HG03521 (cell line): Measurements from ENCODE around the gene LRMDA.
"Not testable (repeated sequence)": the region's sequence is repeated elsewhere in the genome, so short reads cannot be mapped to it uniquely, and the experiment has no call there.

Experiments
- ATAC-seq: cut with Tn5 transposase; IDR thresholded peaks from one replicate; pipeline ENCODE4 v1.9.1; 2021; ENCODE audit warnings: mild to moderate bottlenecking, moderate library complexity; ENCODE audit not compliant: unreplicated experiment

LRMDA gene

DNA sequence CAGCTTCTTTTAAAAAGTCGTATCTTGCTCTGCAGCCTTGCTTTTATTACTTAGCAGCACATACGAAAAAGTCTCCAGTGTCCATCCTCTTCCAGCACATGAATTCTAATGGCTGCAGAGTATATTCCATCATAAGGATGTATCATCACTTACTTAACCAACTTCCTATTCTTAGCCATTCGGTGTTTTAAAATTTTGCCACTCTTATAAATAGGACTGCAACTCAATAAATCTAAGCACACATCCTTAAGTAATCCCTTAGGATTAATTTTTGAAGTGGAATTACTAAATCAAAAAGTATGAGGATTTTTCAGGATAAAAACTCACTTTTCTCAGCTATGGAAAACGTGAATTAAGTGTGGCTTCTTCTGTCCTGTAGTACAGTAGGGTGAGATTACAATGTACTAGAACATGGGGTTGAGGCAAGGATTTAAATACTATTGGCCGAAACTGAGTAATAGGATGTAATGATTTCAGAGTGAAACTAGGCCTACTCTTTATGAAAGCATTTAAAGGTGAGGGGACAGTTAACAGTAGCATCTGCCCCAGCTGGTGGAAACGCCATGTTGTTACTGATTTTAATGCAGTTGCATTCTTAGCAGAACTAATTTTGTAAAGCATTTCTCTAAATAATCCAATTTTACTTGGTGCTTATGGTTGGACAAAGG is 1035.5 kb downstream of the LRMDA start:
- no peak for ATAC-seq

DNA sequence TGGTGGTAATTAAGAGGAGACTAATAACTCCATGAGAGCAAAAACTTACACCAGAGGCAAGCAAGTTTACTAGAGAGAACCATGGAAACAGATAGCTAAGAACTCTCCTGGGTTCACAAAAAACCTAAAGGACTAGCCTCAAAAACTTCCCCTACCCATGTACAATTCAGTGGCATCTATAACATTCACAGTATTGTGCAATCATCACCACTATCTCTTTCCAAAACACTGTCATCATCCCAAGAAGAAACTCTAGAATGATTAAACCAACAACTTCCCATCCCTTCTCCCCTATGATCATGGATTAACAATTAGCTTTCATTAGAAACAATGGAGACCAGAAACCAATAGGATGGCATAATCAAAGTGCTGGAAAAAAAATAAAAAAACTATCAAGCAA is 1038.3 kb downstream of the LRMDA start:
- ATAC-seq = no peak

GRCh38 chr10:76479103-76479790 is 1047.8 kb downstream of the LRMDA start:
- ATAC-seq = no peak

DNA sequence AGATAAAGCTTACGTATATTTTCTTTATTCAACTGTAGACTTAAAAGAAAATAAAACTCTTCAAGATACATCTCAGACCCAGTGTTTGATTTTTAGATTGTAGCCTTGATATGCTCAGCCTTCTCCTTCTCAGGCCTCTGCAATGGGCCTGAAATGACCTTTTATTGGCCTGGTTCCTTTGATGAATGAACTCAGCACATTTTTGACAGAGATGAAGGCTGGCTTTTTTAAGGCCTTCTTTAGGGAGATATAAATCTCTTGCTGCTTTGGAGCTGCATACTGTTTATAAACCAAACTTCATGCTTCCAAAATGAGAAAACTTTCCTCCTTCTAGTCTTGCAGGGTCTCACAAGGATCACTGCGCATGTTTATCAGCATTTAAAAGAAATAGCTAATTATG is 1049.8 kb downstream of the LRMDA start:
- ATAC-seq = no peak

DNA sequence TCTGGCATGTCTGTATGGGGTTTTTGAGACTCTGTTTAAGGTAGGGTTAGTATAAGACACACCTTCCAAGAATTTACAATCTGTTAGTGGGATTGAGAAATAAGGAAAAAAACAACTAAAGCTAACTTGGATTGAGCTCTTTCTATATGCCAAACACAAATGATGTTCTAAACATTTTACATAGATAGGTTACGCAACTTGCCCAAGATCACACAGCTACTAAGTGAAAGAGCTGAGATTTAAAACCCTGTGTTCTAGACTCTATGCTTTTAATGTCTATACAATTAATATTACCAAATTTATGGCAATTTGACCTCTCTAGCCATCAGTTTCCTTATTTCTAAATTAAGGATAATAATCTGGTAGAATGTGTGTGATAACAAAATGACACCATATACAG is 1056.2 kb downstream of the LRMDA start:
- ATAC-seq = no peak

- ATAC-seq = no peak
Observed at GRCh38 chr10:76488602-76489001, 1057.2 kb downstream of the LRMDA start.

GRCh38 chr10:76491216-76491615 is 1059.8 kb downstream of the LRMDA start:
- ATAC-seq = no peak

DNA sequence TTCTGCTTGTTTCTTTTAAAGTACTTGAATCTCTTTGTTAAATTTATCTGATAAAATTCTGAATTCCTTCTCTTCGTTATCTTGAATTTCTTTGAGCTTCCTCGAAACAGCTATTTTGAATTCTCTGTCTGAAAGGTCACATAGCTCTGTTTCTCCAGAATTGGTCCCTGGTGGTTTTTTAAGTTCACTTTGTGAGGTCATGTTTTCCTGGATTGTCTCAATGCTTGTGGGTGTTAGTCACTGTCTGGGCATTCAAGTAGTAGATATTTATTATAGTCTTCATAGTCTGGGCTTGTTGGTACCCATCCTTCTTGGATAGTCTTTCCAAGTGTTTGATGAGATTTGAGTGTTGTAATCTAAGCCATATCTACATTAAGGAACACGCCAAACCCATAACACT is 1060.6 kb downstream of the LRMDA start:
- no peak for ATAC-seq

DNA sequence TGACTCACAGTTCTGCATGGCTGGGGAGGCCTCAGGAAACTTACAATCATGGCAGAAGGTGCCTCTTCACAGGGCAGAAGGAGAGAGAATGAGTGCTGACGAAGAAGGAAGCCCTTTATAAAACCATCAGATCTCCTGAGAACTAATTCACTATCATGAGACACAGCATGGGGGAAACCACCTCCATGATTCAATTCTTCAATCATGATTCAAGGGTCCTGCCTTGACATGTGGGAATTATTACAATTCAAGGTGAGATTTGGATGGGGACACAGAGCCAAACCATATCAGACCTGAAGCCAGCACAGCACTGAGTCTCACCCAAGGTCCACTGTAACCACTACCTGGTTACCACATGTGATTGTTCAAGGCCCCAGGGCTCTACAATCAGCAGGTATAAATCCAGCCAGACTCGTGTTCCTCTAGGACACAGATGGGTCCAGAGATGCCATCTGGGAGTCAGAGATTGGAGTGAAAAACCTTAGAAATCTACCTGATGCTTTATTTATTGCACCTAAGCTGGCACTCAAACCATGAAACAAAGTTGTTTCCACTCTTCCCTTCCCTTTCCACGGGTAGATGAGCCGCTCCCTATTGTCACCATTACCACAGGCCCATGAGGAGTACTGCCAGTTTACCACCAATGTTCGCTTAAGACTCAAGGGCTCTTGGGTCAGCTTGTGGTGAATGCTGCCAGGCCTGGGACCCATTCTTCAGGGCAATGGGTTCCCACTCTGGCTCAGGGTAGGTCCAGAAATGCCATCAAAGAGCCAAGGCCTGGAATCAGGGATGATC is 1061.5 kb downstream of the LRMDA start:
- ATAC-seq = no peak

DNA sequence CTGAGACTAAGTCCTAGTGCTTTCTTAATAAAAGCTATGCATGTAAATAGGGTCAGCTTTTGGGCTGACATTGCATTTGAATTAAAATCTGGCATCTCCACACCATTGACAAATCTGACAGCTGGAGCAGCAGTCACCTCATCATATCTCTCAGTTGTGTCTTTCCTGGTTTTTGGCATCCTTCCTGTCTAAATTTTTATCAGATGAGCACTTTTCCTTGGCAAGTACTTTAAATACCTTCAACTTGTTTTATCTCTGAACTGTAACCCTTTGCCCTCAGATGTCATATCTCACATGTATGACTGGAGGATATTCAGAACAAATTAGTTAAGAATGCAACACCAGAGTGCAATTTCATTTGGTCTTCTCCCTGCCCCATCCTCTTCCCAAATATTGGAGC is 1066.2 kb downstream of the LRMDA start:
- no peak for ATAC-seq

DNA sequence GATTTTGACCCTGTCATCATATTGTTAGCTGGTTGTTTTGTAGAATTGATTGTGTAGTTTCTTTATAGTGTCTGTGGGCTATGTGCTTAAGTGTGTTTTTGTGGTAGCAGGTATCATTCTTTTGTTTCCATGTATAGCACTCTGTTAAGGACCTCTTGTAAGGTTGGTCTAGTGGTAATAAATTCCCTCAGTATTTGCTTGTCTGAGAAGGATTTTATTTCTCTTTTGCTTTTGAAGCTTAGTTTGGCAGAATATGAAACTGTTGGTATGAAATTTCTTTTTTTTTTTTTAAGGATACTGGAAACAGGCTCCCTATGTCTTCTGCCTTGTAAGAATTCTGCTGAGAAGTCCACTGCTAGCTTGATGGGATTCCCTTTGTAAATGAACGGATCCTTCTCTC is 1073.4 kb downstream of the LRMDA start:
- ATAC-seq = no peak

DNA sequence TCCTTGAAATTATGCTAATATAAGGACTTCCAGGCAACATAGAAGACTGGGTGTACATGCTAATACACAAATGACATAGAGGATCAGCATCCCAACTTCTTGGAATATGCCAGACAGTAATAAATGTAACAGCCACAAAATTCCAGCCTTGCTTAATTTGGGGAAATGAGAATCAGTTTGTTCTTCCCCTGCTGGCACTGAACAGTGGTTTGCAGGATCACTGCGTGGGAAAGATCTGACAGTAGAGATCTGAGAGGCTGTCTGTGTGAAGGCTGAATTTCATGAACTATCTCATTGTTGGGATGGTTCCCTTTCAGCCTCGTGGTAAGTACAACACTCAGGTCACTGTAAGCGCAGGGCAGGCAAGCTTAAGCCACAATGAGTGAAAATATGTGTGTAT is 1078.0 kb downstream of the LRMDA start:
- no peak for ATAC-seq

GRCh38 chr10:76514321-76514720 is 1082.9 kb downstream of the LRMDA start:
- no peak for ATAC-seq

DNA sequence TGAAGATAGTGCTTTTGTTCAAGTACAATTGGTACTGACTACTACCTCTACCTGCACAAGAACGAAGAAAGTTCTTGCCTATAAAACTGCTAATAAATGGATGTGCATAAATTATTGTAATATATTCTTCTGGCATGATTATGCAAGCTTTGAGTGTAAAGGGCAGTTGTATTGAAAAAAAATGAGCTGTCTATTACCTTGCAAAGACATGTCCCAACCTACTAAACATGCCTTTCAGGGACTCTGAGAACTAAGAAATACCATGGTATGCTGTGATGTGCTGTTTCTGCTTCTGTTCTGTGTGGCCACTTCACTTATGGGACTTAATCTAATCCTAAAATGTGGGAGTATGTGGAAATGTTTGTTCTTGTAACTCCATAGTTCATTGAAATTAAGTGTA is 1083.4 kb downstream of the LRMDA start:
- no peak for ATAC-seq

GRCh38 chr10:76522547-76522946 is 1091.1 kb downstream of the LRMDA start:
- ATAC-seq = no peak

DNA sequence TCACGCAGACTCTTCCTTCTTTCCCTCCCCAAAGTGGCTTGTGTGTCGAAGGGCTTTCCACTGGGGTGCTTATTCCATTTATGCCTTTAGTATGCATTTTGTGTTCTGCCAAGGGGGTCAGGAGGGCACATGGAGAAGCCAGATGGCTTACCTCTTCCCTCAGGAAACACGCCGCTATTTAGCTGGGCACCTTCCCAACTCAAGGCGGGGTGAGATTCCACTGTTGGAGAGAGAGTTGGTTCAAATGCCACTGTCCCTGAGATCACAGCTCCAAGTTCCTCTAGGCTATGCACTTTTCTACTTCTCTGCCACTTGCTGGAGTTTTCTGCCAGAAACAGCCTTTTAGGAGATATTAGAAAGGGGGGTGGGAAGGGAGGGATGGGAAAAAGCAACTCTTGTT is 1091.8 kb downstream of the LRMDA start:
- no peak for ATAC-seq

GRCh38 chr10:76523791-76524351 is 1092.4 kb downstream of the LRMDA start:
- ATAC-seq = no peak

- not testable (repeated sequence) for ATAC-seq
Observed at GRCh38 chr10:76526833-76527232, 1095.4 kb downstream of the LRMDA start.

DNA sequence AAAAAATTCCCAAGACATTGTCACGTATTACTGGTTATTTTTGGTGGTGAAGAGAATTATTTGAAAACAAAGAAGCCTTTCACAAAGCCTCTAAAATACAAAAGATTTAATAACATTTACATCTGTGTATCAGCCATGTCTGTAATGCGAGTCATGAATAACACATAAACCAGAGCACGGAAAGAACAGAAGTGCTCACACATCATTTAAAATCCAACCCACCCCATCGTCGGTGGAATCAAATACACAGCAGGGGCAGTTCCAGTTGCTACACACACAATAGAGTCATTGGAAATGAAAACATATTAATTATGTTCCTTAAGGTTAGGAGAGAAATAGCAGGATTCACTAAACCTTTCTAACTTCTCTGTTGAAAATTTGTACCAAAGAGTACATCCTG is 1108.9 kb downstream of the LRMDA start:
- ATAC-seq = no peak

DNA sequence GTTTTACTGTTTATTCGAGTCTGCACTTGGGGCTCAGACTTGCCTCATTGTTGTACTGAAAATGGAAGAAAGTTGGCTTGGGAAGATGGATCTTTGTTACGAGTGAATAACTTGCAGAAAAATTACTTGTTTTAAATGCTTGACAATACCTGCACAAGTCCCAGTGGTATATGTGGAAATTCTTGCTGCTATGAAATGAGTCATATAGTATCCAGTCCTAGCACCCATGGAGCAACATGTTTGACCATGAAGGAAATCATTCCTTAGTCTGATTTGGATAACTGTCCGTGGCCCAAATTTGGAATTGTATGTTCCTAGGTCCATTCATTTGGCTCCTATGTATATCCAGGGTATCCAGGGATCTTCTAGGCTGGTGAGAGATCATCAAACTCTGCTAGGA is 1109.4 kb downstream of the LRMDA start:
- no peak for ATAC-seq

DNA sequence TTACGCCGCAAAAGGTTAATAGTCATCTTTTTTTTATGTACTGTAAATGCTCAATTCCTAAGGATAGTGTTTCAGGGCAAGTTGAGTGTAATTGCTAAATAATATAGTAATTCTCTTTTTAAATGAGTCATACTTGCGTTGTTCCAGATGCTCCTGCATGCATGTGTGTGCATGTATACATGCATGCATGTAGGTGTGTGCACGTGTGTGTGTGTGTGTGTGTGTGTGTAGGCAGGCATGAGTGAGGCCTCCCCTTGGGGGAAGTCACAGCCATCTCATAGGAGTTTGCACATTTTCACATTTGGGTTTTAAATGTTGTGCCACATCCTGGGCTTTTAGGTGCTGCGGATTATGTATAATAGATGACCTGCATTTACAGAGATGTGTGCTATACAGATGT is 1110.4 kb downstream of the LRMDA start:
- no peak for ATAC-seq
